UCSD-AML1 (cell line): ENCODE results near the gene CAMK2G.
"Not testable (repeated sequence)": the region's sequence is repeated elsewhere in the genome, so short reads cannot be mapped to it uniquely, and the experiment has no call there.

Experiments
- DNase-seq: peaks from one replicate; lab custom pipeline; 2025; ENCODE audit not compliant: unreplicated experiment; lab: John Stamatoyannopoulos, UW

Gene CAMK2G

DNA sequence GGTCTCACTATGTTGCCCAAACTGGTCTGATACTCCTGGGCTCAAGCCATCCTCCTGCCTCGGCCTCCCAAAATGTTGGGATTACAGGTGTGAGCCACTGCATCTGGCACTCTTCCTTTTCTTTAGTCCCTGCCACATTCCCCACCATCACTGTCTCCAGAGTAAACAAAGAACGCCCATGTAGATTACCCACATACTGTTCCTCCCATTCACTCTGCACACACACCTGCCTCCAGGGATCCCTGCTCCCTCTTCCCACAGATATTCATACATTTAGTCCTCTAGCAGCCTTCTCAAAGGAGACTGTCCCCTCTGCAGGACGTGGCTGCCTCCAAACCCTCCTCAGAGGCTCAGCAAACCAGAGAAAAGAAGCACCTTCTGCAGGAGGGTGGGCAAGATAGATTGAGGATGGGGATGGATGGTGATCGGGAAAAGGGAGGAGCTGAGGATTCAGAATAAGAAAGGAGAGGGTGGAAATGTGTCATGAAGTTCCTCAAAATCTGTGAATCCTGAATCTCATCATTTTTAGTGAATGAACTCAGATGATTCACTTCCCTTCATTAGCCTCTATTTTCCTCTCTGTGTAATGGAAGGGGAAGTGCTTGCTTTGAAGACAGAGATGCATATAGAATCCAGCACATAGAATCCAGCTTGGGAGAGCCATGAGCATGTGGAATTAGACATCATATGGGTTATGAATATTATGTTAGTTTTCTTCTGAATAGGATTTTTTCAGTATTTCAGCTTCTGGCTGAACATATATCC is 31.1 kb upstream of the CAMK2G start:
- DNase-seq, result no peak

DNA sequence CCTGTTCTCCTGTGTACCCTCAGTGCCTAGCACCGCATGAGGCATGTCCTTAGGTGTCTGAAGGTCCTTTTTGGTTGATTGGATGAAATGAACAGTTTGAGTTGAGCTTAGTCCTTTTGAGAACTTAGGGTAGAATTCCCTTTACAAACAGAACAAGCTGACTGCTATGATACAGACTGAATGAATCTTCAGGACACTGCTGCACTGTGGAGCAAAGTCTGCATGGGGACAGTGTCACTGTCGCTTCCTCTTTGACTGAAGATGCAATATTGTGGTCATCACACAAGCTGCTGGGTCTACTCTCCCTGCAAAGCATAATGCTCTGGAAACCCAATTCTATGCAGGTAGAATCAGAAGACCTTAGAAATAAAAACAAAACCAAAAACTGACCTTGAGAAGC is 28.0 kb upstream of the CAMK2G start:
- DNase-seq, result no peak

DNA sequence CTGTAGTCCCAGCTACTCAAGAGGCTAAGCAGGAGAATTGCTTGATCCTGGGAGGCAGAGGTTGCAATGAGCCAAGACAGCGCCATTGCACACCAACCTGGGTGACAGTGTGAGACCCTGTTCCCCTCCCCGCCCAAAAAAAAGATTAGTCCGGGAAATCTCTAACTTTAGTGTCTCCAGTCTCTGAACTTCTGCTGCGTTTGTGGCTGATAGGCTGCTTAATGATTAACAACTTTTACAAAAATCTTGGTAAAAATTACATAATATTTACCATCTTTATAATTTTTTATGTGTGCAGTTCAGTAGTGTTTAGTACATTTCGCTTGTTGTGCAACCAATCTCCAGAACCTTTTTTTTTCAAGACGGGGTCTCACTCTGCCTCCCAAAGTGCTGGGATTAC is 26.9 kb upstream of the CAMK2G start:
- DNase-seq, result no peak

DNA sequence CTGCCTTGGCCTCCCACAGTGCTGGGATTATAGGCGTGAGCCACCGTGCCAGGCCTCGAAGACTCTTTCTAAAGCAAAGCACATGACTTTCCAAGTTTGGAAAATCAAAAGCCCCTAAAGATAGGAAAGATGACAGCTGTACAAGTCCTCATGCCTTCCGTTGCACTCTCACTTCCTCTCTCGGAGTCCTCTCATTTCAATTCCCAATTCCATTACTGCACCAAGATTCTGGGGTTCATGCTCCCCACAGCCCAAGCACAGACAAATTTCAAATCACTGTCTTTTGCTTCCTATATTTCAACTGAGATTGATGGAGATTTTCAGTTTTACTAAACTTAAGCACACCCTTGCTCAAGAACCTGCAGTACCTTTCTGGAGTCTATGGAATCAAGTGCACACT is 25.7 kb upstream of the CAMK2G start:
- no peak for DNase-seq

DNA sequence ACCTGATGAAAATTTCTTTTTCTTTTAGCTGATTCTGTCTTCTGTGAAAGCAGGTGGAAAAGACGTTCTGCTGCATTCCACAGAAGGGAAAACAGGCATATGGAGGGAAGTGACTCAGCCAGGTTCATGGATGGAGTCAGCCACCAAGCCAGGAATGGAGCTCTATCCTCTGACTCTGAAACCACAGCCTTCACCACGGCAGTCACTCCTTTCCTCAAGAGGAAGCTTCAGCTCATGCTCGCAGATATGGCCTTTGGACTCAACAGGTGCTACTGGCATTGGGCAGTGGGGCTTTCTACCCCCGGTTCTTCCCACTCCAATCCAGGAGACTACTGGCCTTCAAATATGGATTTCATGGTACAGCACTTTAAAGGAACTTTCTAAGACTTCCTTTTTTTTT is 25.1 kb upstream of the CAMK2G start:
- DNase-seq, result peak; percentile 32

DNA sequence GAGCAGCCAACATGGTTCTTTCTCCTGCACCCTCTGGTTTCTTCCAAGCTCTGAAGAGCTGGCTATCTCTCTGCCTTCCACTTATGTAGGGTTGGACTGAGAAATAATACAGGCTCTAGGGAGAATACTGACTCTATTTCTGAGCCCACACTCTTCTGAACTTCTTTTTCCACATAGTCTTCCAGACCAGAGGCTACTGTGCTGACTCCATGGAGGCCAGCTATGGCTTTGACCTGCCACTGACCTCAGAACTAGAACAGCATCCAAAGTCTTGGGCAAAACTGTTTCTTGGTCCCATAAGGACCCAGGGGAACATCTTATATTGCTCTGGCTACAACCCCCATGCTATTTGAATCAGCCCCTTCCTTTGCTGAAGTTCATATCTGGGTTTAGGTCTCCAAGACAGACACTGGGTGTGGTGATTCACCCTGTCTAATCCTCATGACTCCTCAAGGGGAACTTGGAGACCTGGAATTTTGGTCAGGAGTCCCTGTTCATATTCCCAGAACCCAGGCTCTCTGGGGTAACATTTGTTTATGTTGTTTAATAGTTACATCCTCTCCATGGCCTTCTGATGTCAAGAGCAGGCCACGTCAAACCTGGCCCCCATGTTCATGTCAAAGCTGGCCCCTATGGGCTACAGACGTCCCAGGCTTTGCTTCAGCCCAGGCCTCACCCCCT is 24.5 kb upstream of the CAMK2G start:
- DNase-seq, result no peak

DNA sequence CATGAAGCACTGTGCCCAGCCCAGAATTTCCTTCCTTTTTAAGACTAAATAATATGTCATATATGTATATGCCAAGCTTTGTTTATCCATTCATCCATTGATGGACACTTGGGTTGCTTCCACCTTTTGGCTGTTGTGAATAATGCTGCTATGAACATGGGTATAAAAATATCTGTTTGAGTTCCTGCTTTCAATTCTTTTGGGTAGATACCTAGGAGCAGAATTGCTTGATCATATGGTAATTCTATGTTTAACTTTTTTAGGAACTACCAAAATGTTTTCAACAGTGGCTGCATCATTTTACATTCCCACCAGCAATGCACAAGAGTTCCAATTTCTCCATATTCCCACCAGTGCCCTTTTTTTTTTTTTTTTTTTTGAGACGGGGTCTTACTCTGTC is 23.3 kb upstream of the CAMK2G start:
- DNase-seq, result no peak

DNA sequence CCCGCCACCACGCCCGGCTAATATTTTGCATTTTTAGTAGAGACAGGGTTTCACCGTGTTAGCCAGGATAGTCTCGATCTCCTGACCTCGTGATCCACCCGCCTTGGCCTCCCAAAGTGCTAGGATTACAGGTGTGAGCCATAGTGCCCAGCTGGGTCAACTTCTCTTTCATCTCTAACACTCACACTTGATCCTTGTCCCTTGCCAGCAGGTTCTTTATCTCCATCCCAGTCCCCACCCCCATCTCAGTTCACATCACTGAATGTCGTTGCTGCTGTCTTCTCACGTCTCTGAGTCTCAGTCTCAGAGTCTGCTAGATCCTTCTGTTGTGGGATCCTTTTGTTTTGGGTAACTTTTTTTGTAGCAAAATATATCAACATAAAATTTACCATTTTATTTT is 21.0 kb upstream of the CAMK2G start:
- not testable (repeated sequence) for DNase-seq

DNA sequence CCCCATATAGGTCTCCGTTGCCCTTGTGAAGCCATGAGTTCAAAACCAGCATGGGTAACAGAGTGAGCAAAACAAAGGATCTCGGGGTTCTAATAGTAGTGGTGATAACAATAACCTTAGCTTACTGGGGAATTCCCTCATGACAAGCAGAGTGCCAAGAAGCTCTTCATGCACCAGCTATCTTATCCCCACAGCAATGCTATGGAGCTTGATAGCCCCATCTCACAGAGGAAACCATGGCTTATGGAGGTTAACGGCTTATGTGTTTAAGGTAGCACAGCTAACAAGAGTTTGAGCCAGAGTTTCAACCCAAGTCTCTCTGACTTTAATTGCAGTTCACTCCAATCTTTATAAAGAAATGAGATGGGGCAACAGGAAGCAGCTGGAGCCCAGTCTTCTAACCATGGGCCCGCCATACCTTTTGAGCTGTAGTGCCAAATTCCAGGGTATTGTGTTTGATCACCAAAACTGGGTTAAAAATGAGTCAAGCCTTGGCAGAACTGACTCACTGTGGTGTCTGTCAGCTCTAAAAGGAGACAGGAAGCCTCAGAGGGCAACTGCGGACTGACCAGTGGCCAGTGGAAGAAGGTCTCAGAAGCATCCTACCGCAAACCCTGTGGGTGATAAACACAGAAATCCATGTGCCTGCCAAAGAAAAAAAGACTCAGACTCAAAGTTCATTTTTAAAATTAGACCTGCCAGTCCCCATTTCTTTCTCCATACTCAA is 20.1 kb upstream of the CAMK2G start:
- DNase-seq, result no peak

DNA sequence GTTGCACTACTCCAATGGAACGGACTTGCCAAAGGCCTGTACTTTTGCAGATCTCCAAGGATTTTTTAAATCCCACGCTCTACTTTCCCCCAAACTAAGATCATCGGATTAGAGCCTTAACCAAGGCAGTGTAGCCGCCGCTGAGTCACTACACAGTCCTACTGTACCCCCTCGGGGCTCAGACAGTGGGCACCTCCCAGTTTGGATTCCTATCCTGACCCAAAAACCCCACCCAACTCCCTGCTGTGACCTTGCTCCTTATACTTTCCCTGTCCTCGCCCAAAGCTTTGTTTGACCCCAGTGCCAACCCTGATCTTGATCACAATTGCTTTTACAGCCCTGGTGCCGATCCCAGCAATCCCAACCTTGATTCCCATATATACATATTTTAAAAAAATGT is 19.1 kb upstream of the CAMK2G start:
- DNase-seq, result no peak

DNA sequence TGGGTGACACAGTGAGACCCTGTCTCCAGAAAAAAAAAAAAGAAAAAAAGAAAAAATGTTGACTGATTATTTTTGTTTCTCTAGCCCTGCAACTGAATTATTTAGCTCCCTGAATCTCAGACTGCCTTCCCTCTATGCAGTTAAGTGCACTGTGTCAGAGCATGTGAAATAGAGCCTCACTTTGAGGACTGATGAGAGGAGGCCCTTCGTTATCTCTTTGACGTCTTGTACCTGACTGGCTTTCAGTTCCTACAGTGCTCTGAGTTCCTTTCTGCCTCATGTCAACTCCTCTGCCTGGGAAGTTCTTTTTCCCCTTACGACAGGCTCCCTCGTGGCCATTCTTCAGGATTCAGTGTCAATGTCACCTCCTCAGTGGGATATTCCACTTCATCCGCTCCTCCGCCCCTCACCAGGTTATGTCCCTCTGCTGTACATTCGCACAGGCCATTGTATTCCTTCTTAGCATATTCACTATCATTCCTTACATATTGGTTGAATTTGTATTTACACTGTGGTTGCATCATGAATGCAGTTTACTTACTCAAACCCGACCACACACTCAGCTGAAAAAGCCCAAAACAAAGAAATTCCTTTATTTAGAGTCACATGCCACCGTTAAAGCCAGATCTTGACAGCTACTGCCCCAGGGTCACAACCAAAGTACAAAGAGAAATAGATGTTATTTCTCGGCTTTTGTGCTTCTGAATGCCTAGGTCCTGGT is 18.1 kb upstream of the CAMK2G start:
- no peak for DNase-seq

DNA sequence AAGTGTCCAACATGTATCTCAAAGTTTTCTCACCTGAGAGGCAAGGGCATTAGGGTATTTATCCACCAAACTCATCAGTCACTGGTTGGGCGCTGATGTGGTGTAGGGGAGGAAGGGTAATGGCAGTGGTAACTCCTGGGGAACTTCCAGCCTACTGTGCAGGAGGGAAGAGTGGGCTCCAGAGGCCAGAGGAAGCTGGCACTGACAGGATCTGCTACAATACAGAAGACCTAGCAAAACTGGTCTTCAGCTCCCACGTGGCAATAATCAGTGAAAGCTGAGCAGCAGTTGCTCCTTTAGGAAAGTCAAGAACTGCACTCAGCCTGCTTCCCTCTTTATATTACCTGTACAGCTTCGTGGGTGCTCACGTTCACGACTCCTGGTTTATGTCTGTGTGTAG is 17.2 kb upstream of the CAMK2G start:
- DNase-seq, result no peak

DNA sequence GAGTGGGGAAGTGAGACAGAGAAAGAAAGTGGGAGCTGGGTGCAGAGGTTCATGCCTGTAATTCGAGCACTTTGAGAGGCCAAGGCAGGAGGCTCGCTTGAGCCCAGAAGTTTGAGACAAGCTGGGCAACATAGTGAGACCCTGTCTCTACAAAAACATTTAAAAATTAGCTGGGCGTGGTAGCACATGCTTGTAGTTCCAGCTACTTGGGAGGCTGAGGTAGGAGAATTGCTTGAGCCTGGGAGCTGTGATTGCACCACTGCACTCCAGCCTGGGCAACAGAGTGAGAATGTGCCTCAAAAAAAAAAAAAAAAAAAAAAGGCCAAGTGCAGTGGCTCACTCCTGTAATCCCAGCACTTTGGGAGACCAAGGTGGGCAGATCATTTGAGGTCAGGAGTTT is 16.5 kb upstream of the CAMK2G start:
- not testable (repeated sequence) for DNase-seq

DNA sequence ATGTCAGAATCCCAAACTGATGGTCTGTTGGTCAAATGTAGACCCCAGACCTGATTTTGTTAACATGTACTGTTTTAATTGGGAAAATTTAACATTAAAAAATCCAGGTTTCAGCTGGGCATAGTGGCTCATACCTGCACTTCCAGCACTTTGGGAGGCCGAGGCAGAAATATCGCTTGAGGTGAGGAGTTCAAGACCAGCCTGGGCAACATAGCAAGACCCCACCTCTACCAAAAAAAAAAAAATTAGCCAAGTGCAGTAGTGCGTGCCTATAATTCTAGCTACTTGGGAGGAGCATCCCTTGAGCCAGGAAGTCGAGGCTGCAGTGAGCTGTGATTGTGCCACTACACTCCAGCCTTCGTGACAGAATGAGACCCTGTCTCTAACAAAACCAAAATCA is 15.9 kb upstream of the CAMK2G start:
- DNase-seq, result no peak

DNA sequence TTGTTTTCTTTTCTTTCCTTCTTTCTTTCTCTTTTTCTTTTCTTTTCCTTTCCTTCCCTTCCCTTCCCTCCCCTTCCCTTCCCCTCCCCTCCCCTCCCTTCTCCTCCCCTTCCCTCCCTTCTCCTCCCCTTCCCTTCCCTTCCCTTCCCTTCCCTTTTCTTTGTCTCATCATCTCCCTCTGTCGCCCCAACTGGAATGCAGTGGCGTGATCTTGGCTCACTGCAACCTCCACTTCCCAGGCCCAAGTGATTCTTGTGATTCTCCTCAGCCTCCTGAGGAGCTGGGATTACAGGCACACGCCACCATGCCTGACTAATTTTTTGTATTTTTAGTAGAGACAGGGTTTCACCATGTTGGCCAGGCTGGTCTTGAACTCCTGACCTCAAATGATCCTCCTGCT is 15.1 kb upstream of the CAMK2G start:
- not testable (repeated sequence) for DNase-seq

DNA sequence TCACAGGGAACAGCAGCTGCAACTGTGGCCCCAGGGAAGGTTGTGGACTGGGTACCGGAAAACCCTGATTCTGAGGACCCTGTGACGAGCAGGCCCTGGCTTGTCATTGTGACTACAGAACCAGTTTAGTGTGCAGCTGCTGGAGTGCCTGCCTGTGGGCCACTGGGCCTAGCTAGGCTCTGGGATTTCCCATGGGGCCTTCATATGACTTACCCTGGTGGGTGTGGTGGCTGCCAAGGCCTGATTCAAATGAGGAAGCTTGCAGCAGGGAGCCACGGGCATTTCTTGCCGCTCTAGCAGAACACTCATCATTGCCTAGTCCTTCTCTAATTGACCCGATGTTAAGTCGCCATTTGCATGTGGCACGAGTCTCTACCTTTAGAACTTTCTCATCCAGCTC is 14.7 kb upstream of the CAMK2G start:
- DNase-seq, result peak; percentile 55

DNA sequence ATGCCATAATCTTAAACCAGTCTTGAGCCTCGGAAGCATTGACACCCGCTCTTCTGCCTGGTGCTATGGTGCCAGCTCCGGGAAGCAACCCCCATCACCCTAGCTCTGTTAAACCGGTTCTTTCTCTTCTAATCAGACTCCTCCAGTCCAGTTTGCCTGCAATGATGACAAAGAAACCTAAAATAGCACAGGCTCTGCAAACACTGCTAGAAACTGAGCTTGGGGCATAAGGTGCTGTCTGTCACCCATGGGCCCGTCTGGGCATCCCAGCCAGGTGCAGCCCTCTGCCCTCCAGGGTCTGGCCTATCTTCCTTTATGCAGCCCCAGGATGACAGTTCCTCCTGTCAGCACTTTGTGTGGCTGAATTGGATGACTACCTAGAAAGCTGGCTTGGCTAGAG is 14.2 kb upstream of the CAMK2G start:
- no peak for DNase-seq

DNA sequence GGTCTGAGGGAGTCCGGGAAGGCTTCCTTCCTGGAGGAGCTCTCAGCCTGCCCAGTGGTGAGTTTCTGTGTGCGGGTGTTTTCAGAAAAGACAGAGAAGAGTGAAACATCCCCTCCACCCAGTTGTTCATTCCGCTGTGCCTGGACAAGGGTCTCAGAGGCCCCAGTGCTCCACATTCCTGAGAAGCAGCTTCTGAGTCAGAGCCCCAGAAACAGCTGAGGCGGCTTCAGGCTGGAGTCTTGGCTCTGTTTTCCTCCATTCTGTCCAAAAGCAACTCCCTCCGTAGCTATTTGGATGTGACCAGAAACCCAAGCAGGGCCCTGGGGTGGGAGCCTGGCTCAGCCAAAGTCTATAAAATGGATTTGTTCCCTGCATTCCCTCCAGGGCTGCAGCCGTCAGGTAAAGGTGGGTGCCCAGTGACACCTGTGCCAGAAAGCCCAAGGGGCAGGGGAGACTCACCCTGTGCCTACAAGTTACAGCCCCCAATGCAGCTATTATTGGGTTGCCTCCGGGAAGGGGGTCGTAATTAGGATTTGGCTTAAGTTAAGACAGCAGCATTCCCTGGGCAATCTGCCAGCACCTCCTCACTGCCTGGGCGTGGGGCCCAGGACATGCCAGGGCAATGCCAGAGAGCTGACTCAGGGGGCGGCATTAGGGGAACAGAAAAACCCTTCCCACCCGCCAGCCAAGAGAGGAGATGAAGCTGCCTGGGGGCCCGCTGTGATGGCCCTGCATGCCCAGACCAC is 13.1 kb upstream of the CAMK2G start:
- DNase-seq, result no peak

DNA sequence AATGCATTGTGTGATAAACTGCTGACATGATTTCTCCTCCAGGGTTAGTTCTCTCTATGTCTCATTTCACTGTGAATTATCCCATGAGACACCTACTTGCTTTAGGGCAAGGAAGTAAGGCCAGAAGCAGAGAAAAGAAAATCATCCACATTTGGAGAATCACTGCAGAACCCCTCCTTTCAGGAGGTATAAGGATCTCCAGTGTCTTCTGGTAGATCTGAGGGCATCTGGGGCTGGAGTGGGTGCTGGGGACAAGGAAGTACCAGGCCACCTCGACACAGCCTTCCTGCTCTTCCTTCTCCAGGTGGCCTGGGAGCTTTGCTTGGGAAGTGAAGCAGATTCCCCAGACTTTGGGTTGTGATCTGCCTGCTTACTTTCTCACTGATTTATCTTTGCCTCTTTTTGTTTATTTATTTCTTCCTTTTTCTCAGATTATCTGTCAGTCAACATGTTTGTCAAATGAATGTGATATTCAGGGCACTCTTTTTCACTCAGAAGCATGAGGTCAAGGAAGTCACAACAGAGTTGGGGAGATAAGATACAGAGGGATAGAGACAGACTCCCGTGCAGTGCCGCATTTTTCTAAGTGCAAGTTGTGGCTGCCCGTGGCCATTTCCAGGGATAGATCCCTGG is 12.4 kb upstream of the CAMK2G start:
- no peak for DNase-seq

DNA sequence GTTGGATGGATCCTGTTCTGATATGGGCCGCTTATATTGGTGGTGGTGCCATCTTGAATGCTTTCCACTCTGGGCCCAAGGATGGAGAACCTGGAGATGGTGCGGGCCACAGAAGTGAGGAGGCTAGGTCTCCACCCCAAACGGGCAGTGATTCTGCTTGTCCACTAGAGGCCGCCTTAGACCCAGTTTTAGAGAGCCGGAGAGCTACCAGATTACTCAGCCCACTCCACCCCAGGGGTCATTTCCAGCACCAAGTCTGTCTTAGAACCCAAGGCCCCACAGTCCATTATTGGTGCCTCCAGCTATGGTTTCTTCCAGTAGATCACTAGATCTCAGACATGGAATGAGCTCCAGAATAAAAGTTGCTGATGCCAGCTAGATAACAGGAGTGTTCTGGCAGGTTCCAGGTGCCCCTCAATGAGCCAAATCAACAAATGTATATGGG is 11.8 kb upstream of the CAMK2G start:
- DNase-seq, result peak; percentile 43
